GM19328 (cell line): ENCODE results near the gene RPS6KL1.

Source experiments
- ATAC-seq: cut with Tn5 transposase; IDR thresholded peaks from one replicate; pipeline ENCODE4 v1.9.1; 2021; ENCODE audit warnings: mild to moderate bottlenecking, moderate library complexity; ENCODE audit not compliant: unreplicated experiment

Gene RPS6KL1

DNA sequence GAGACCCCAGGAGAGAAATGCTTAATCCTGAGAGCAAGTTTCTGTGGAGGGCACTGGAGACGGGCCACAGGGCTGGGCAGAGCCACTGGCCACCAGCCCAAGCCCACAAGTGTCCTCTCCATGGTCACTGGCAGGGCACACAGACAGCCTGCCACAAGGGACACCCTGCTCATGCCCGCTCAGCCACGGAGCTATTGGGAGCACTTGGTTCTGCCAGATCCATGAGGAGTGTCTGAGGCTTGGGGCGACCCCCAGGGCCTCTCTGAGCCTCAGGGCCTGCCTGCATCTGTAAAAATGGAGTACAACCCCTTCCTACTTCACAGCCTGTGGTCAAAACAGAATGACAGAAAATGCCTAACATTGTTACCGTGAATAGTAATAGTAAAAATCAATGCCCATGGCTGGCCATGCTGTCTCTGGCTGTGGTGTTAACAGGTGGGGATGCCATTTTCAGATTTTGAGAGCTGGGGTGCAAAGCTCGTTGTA lies 29.2 kb upstream of the RPS6KL1 start:
- no peak for ATAC-seq

DNA sequence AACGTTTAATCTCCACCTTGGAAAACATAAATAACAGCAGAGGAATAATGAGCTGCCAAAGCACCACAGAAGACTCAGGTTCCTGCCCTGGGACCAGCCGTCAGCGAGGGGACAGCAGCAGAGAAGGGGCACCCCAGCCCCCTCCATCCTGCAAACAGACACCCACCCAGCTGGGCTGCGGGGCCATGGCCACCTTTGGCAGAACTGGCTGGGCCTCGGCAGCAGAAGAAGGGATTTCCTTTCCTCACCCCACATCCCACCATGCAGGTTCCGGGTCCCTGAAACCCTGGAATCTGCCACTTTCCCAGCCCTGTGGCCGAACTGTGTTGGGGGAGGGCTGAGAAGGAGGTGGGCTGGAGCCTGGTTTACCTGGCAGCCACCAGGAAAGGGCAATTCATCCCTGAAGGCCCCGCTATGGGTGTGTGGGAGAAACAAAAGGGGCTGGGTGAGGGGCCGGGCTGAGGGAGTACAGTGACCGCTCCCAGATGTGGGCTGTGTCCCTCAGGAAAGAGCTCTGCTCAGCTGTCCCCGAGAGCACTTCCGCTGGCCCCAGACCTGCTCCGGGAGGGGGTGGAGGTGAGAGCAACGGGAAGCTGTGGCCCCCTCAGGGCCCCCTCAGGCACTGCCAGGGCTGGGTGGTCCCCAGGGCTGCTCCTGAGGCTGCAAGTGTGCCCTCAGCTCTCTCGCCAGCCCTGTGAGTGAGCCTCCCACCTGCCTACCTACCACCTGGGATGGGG lies 28.6 kb upstream of the RPS6KL1 start:
- ATAC-seq, result no peak

DNA sequence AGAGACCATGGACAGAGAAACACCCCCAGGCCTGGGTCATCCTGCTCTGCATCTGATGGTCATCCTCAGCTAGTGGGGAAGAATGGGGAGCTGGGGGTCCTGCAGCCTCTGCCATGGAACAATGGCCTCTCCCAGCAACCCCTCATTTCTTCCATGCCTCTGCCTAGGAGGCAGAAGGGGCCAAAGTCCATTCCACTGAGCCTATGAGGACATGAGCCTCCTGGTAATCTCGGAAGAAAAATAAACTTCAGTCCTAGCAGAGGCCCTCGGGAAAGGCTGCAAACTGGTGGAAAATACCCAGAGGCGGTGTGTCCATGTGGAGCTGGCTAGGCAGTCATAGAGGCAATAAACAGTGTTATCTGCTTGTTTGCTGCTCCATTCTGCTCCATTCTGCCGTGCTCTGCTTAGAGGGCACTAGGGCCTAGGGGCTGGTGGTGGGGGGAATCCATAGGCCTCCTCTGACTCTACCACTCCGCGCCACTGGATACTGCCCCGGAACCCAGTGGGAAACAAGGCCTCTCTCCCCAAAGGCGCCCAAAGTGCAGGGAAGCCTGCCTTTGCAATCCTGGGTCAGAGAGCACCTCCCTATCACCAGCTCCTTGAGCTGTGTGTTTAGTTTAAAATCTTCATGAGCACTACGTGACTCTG lies 27.9 kb upstream of the RPS6KL1 start:
- no peak for ATAC-seq

DNA sequence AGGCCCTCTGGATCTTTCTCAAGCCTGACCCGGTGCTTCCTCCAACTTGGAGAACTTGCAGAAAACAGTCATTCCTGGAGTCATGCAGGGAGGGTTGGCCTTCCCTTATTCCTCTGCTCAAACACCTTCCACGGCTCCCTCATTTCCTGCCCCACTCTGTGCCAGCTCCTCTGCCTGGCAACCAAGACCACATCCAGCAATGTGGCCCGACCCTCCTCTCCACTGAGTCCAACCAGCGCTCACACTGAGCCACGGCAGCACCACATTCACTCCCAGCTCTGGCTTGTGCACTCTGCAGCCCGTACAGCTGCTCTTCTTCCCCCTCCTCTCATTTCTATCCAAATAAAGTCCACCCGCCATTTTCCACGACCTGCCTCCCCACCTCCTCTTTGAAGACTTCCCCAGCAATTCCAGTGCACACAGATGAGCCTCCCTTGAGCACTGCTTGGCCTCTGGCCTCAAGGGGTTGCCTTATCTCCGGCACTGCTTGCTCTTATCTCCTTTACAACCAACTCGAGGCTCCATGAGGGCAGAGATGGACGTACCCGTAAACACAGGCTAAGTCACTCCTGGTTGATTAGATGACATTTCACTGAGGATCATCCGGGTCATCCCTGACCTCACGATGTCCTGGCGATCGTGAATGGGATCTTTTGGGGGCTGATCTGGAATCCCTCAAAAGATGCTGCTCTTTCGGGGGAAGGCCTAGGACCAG lies 27.0 kb upstream of the RPS6KL1 start:
- ATAC-seq, result no peak

DNA sequence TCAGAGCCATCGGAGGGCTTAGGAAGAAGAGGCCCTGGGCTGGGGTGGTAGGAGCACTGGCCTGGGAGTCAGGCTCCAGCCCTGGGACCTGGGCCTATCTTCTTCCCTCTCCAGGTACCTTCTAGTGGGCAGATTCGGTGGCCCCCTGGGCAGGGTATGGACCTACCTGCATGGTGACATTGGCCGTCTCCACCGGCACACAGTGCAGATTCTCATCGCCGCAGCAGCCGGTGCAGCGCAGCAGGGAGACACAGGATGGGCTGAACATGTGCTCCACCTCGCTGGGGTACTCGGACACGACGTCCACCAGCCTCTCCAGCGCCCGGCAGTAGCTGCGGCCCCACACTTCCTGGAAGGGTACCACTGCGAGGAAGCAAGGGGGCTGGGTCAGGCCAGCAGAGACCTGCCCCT lies 26.1 kb upstream of the RPS6KL1 start:
- ATAC-seq, result no peak

DNA sequence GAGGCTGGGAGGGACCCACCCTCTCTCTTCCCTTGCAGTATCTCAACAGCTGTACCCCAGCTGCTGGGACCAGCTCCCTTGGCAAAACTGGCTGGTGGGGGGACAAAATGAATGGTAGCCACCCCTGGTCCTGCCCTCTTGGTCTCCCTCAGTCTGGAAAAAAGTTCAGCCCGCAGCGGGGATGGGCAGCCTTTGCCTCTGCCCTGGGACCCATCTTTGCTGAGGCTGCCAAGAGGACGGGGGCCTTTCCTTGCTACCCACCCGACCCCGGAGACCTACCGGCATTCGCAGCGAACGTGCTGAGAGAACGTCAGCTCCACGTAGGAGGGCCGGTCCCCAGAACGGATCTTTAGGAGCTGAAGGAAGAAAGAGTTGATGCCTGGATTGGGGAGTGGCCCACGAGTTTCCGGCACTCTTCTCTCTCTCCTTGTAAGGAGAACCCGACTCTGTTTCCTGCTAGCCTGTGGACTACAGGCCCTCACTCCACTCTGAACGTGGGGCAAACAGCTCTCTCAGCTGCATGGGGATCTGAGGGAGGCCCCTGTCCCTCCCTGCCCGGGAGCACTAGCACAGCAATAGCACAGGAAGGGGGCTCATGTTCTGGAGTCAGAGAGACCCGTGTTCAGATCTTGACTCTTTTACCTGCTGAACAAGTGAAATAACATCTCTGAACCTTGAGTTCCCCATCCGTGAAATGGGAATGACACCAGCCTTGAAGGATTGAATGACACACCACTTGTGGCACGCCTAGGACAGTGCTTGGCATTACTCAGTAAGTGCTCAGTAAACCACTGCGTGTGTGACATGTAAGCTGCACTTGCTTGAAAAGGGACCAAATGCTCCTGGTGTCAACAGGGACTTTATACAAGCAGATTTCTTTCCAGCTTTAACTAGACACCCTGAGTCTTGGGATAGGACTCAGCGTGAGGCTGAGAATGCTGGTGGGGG lies 25.4 kb upstream of the RPS6KL1 start:
- no peak for ATAC-seq

DNA sequence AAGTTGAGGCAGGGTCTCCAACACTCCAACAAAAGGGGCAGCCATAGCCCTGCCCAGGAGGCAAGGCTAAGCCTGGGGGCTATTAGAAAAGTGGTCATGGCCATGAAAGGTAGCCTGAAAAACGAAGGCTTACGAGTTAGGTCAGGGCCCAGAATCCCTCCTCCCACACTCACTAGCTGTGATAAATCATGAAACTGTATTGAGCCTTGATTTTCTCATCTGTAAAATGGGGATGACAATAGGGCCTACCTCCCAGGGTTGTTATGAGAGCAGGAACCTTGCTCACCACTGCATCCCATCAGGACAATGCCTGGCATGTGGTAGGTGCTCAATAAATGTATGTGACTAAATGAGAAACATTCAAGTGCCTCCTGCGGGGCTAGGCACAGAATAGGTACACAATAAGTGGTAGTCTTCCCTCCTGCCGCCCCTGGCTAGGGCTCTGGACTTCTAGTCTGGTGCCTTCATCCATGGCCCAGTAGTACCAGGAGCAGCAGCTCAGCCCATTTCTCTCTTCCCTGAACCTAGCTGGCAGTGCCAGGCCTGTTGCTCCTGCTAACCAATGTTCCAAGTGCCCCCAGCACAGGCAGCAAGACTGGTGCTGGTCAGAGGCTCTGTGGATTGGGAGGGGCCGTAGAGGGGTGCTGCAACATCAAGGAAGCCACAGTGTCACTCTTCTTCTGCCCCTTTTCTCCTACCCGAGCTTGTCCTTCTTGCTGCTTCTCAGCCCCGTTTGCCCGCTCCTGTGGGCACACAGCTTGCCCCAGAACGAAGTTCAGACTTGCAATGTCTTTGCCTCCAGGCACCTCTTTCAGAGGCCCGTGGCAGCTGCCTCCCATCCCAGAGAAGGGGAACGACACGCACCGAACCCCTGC lies 24.5 kb upstream of the RPS6KL1 start:
- ATAC-seq, result no peak

DNA sequence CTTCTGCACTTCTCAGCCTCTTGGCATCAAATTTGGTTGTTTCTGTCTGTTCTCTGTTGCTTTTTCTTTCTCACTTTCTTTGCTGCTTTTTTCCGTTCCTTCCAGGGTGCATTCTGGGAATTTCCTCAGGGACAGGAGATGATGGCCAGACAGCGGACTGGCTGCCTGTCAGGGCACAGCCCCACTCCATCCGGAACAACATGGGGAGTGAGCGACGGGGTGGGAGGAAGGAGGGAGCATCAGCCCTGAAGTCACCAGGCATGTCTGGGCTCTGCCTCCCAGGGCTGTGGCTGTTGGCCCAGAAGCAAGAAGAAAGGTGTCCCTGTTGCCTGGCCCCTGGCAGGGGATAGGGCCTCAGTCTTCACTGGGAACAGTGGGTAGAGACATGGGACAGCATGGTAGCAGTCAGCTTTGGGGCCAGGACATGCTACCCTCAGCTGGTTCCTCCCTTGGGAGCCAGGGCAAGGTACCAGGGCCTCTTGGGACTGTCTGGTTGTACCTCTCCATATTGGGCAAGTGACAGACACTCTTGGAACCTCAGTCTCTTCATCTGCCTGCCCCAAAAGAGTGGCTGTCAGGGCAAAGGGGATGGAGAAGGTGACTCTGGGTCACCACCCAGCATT lies 23.7 kb upstream of the RPS6KL1 start:
- no peak for ATAC-seq

DNA sequence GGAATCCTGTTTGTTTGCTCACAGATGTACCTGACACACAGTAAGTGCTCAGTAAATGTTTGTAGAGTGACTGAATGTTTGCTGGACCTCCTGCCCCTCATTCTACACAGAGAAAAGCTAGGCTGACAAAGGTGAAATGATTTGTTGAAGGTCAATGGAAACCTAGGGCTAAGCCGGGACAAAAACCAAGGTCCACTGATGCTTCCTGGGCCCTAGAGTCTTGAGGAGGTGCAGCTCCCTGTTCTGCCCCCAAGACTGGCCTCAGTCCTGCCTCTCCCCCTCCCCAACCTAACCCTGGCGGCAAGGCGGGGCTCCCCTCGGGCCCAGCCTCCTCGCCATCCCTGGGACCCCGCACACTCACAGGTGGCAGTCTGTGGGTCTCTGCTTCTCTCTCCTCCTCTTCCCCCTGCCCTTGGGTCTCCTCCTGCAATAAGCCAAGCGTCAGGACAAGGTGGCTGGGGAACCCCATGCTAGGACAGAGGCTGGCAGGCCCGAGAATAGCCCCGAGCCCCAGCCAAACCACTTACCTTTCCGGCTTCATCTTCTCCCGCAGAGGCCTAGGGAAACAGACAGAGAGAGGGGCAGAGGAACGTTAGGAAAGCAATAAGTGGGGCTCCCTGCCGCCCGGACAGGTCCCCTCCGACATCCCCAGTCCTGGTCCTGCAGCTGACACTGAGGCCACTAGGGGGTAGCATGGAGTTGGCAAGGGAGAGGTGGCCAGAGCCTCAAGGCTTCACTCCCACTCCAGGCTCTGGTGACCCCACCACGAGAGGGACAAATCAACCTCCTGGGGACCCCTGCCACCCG lies 23.0 kb upstream of the RPS6KL1 start:
- ATAC-seq, result no peak

DNA sequence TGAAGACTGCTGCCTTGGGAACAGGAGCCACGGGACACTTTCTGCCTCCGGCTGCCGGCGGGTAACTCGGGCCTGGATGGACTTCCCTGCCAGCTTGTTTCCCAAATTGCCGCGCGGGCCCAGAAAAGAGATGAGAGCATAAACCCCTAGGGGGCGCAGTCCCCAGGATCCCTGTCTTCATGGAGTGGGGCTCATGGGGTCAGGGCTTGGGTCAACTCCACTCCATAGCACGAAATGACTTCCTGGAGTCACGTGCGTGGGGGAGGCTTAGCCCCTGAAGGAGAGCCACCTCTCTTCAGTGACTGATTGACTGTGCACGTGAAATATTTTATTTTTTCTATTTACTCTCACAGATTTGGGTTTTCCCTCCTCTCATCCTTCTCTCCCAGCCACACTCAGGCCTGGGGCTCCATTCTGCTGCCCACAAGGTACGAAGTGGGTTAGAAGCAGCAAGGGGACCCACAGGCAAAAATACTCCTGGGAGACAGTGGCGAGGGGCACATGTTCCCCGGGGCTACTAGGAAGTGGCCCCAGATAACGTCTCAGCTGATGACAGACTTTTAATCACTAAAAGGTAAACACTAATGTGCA lies 22.3 kb upstream of the RPS6KL1 start:
- ATAC-seq, result no peak

DNA sequence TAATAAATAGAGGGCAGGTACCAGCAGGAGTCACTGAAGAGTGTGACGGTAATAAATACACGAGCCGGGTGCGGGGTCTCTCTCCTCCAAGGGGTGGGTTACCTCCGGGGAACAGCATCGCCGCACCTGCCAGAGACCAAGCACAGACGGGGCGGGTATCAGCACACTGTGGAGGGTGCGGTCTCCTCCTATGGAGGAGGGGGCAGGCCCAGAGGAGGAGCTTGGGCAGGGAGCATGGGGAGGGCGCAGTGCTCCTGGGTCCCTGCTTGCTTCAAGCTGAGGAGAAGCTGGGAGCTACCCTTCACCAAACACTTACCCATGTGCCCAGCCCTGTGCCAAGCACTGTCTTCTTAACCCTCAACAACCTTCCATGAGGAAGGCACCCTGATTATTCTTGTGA lies 19.5 kb upstream of the RPS6KL1 start:
- no peak for ATAC-seq

DNA sequence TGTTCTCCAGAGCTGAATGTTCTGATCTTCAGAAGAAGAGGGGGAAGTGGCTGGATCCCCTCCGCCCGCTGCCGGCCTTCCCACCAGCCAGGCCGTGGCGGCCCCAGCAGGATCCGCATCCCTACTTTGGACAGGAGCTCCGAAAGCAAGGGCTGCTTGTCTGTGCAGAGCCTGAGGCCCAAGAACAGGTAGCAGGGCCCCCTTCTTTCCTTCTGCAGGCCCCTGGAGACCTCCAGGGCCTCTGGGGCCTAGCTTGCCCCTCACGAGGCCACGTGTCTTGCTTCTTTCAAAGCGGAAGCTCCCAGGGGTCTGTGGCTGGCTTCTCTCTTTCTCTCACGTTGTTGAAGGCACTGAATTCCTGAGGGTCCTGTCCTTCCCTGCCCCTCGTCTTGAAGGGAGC lies 19.1 kb upstream of the RPS6KL1 start:
- ATAC-seq, result no peak

DNA sequence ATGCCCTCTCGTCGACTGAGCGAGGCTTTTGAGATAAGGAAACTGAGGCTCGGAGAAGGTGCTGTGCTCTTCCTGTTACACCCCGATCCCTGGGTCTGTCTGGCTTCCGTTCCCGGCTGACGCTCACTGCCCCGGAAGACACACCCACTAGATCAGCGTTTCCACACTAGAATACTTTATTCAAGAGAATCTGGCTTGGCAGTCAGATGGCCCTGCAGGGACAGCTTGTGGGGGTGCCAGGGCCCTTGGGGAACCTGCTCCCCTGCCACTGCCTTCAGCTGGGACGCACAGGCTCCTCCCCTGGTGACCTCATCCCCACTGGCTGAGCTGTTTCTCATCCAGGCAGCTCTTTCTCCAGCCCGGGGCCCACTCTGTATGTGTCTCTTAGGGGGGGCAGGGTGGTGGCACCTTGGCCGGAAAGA lies 18.6 kb upstream of the RPS6KL1 start:
- ATAC-seq, result peak; percentile 42

DNA sequence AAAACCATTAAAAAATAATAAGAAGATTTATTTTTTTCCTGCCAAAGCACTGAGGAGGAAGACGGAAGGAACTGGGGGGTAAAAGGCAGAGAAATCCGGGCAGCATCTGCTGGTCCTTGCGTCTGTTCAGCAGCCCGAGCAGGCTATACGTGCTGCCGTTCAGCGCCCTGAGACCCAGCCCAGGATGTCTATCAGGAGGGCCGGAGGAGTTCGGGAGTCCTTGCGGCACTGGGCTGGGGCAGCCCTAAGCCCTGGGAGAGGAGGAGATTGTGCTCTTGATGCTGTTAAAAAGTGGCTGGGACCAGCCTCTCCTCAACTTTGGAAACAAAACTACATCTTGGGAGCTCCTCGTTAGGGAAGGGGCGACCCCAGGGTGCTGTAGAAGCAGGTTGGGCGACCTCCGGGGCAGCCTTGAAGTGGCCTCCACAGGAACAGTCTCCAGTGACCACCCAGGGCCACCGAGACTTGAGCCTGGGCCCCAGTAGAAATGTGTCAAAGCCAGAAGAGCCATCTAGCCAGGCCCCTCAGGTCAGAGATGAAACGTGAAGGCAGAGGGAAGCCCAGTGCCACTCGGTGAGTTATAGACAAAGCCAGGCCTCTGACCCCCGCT lies 18.0 kb upstream of the RPS6KL1 start:
- no peak for ATAC-seq

DNA sequence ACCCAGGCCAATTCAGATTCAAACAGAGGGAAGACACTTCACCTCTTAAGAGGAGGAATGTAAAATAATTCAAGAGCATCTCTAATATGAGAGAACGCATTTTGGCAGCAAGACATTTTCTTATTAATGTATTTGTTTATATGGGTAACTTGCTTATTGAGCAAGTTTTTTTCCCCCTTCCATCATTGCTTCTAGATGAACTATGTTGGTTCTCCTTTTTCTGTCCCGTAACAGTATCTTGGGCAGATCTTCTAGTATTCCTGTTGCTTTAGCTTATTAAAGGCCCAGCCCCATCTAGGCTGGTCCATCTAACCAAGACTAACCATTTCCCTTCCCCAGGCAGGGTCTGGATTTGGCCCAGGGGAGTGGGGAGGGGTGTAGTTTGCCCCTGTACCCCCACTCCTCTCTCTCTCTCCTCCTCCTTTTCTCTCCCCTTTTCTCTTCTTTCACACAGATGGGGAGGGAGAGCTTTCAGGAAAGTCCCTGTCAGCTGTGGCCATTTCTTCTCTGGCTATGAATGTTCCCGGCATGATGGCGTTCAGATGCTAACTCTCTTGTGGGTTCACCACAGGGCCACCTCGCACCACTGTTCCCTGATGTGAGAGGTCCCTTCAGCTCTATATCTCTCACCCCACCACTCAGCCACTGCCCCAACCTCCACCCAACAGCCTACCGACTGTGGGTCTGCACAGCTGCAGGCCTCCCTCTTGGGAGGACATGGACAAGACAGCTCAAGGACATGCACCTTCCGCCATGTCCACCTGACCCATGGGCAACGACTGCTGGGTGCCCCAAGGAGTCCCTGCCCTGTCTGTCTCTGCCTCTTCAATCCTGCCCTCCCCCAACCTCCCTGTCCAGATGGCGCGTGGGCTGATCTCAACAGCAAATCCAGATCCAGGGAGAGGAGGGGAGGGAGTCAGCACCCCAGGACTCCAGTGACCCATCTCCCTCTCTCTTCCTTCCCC lies 15.8 kb upstream of the RPS6KL1 start:
- no peak for ATAC-seq

DNA sequence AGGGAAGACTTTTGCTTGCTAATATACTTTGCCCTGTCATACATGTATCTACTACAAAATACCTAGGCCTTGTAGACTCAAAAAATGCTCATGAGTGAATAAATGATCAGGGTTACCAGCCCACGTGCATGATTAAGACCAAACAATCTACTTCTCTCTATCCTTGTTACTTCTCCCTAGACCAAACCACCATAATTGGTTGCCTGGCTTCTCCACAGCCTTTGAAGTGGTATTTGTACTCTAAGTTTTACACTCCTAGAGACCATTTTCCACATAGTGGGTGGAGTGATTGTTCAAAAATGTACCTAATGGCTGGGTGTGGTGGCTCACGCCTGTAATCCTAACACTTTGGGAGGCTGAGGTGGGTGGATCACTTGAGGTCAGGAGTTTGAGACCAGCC lies 14.1 kb upstream of the RPS6KL1 start:
- ATAC-seq, result no peak

DNA sequence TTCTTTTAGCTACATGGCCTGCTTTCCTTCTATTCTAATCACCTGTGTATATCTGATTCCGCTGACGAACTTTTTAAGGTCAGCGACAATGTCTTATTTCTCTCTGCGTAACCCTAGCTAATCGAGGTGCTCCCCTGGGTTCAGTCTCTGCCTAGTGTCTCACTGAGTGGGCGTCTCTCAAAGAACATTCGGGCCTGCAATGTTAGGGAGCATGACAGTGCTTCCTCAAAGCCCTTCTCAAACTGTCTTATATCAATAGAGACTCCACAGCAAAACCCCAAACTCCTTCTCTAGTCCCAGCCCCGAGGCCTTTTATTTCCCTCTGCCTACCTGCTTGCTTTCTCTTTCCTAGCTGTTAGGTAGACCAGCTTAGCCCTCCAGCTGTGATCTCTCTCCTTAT lies 13.7 kb upstream of the RPS6KL1 start:
- no peak for ATAC-seq
